Smooth muscle cell of the brain vasculature (primary cell): ENCODE data around the gene CARMIL1.

Experiments used
- DNase-seq: peaks from one replicate; pipeline ENCODE4 v3.0.0-alpha.2; 2012; ENCODE audit warnings: low read depth, low spot score

The CARMIL1 gene

GRCh38 chr6:25334793-25335192 lies 55.6 kb downstream of the CARMIL1 start:
- no peak for DNase-seq

GRCh38 chr6:25336996-25337395 lies 57.8 kb downstream of the CARMIL1 start:
- DNase-seq: no peak

GRCh38 chr6:25337431-25337830 lies 58.3 kb downstream of the CARMIL1 start:
- no peak for DNase-seq

GRCh38 chr6:25340431-25341202 lies 61.4 kb downstream of the CARMIL1 start:
- no peak for DNase-seq

- no peak for DNase-seq
Measured at GRCh38 chr6:25341203-25341552, 62.0 kb downstream of the CARMIL1 start.

GRCh38 chr6:25341923-25342619 lies 62.9 kb downstream of the CARMIL1 start:
- no peak for DNase-seq

- no peak for DNase-seq
Measured at GRCh38 chr6:25342802-25343201, 63.6 kb downstream of the CARMIL1 start.

GRCh38 chr6:25343984-25344383 lies 64.8 kb downstream of the CARMIL1 start:
- DNase-seq: no peak

- no peak for DNase-seq
Measured at GRCh38 chr6:25344827-25345226, 65.7 kb downstream of the CARMIL1 start.

- DNase-seq: no peak
Measured at GRCh38 chr6:25346064-25346463, 66.9 kb downstream of the CARMIL1 start.

GRCh38 chr6:25350573-25350972 lies 71.4 kb downstream of the CARMIL1 start:
- no peak for DNase-seq

- DNase-seq: no peak
Measured at GRCh38 chr6:25351485-25351884, 72.3 kb downstream of the CARMIL1 start.

GRCh38 chr6:25352285-25352684 lies 73.1 kb downstream of the CARMIL1 start:
- no peak for DNase-seq

- DNase-seq: no peak
Measured at GRCh38 chr6:25354078-25354932, 75.1 kb downstream of the CARMIL1 start.

GRCh38 chr6:25359191-25359861 lies 80.2 kb downstream of the CARMIL1 start:
- no peak for DNase-seq

GRCh38 chr6:25359891-25360290 lies 80.7 kb downstream of the CARMIL1 start:
- no peak for DNase-seq

- DNase-seq: no peak
Measured at GRCh38 chr6:25360621-25361020, 81.4 kb downstream of the CARMIL1 start.

- DNase-seq: no peak
Measured at GRCh38 chr6:25363427-25363826, 84.3 kb downstream of the CARMIL1 start.

GRCh38 chr6:25365154-25365553 lies 86.0 kb downstream of the CARMIL1 start:
- DNase-seq: no peak

GRCh38 chr6:25366903-25367545 lies 87.8 kb downstream of the CARMIL1 start:
- DNase-seq: no peak

GRCh38 chr6:25369036-25369432 lies 89.9 kb downstream of the CARMIL1 start:
- no peak for DNase-seq
